H1 (cell line): Measurements from ENCODE around the gene BRCA2. TPM values are rescaled to one million over a fixed set of nuclear protein-coding genes. Genes with fewer than 3 reads are reported as not detected.

Experiments used
- CTCF ChIA-PET: fragments of 300-600 bp; sonication (Branson Sonifier 250); formaldehyde crosslinking; loops from one replicate; lab custom pipeline; 2021; ENCODE audit not compliant: partially characterized antibody; lab: Charles Lee
- POLR2A ChIA-PET: fragments of 300-600 bp; sonication (Branson Sonifier 250); formaldehyde crosslinking; loops from one replicate; lab custom pipeline; 2021; ENCODE audit warnings: inconsistent platforms; ENCODE audit not compliant: partially characterized antibody; lab: Charles Lee
- DNase-seq, 2 experiments: peaks; one replicate each; pipeline versions ENCODE4 v3.0.0 to v3.0.0-alpha.2; 2010 to 2022; ENCODE audit warnings: low spot score in 2 of 2, low read depth in 1 of 2, mixed read lengths in 1 of 2
- FAIRE-seq: peaks from 2 replicates; lab custom pipeline; 2011; peaks lifted over from hg19 to GRCh38; lab: Jason Lieb, UNC
- H2AFZ ChIP-seq: 2 replicates; pipeline ENCODE4 v1.8.1; 2012; ENCODE audit warnings: low read length, inconsistent platforms
- H2AK5ac ChIP-seq: 2 replicates; pipeline ENCODE4 v1.6.1; 2013; ENCODE audit warnings: low read depth, low read length
- H2BK120ac ChIP-seq: replicated peaks from 2 replicates; pipeline ENCODE3; 2013; ENCODE audit warnings: low read depth, low read length, inconsistent platforms
- H2BK12ac ChIP-seq: 2 replicates; pipeline ENCODE4 v1.6.1; 2013; ENCODE audit warnings: low read depth, low read length
- H2BK15ac ChIP-seq: 2 replicates; pipeline ENCODE4 v1.6.1; 2013; ENCODE audit warnings: low read length
- H2BK20ac ChIP-seq: 2 replicates; pipeline ENCODE4 v1.6.1; 2013; ENCODE audit warnings: low read length
- H2BK5ac ChIP-seq: 2 replicates; pipeline ENCODE4 v1.6.1; 2013; ENCODE audit warnings: low read depth, low read length
- H3K14ac ChIP-seq: 2 replicates; pipeline ENCODE4 v1.6.1; 2013; ENCODE audit warnings: inconsistent platforms; ENCODE audit not compliant: insufficient read length
- H3K18ac ChIP-seq: 2 replicates; pipeline ENCODE4 v1.6.1; 2013; ENCODE audit warnings: low read length; ENCODE audit errors: extremely low read depth
- H3K23ac ChIP-seq: 2 replicates; pipeline ENCODE4 v1.6.1; 2013; ENCODE audit warnings: inconsistent platforms; ENCODE audit not compliant: insufficient read length
- H3K23me2 ChIP-seq: 2 replicates; pipeline ENCODE4 v1.6.1; 2013; ENCODE audit warnings: low read depth, low read length
- H3K27ac ChIP-seq: 2 replicates; pipeline ENCODE4 v1.6.1; 2011; ENCODE audit warnings: low read depth, low read length, inconsistent platforms
- H3K27me3 ChIP-seq, 4 experiments: replicated peaks in 1 of 4; 1 replicate in 1 of 4; 2 replicates in 3 of 4; pipeline versions ENCODE4 v1.6.1 to v1.8.1; 2011 to 2013; ENCODE audit warnings: low read length in 3 of 4, mild to moderate bottlenecking in 3 of 4, inconsistent platforms in 2 of 4, mixed read lengths in 2 of 4, moderate library complexity in 1 of 4; ENCODE audit not compliant: control insufficient read depth in 3 of 4, insufficient read depth in 3 of 4; ENCODE audit errors: extremely low read depth in 1 of 4
- H3K36me3 ChIP-seq, 4 experiments: 2 replicates each; pipeline versions ENCODE4 v1.6.1 to v1.8.1; 2011 to 2013; ENCODE audit warnings: mild to moderate bottlenecking in 4 of 4, low read length in 3 of 4, moderate library complexity in 2 of 4, control low read depth in 1 of 4, inconsistent platforms in 1 of 4; ENCODE audit not compliant: insufficient read depth in 4 of 4, control insufficient read depth in 2 of 4
- H3K4ac ChIP-seq: replicated peaks from 2 replicates; pipeline ENCODE3; 2013; ENCODE audit warnings: low read length, low read depth, mixed read lengths, inconsistent platforms; ENCODE audit not compliant: insufficient read length
- H3K4me1 ChIP-seq, 4 experiments: replicated peaks in 1 of 4; 1 replicate in 1 of 4; 2 replicates in 3 of 4; pipeline versions ENCODE4 v1.6.1 to v1.8.1; 2011 to 2013; ENCODE audit warnings: low read length in 3 of 4, inconsistent platforms in 2 of 4, mixed read lengths in 1 of 4; ENCODE audit not compliant: insufficient read depth in 4 of 4, control insufficient read depth in 3 of 4
- H3K4me2 ChIP-seq, 2 experiments: 2 replicates each; pipeline versions ENCODE4 v1.6.1 to v1.8.1; 2011 to 2013; ENCODE audit warnings: low read depth in 2 of 2, low read length in 2 of 2, control low read depth in 1 of 2, inconsistent platforms in 1 of 2, mild to moderate bottlenecking in 1 of 2; ENCODE audit not compliant: insufficient read depth in 1 of 2
- H3K4me3 ChIP-seq, 4 experiments: fragments of 200-600, 300-600 bp in 1 of 4; sonication (generic), shearing (Covaris generic), sonication (Bioruptor Twin) in 1 of 4; 2 replicates each; pipeline versions ENCODE4 v1.5.1 to v1.8.1; 2011 to 2016; ENCODE audit warnings: low read length in 4 of 4, low read depth in 3 of 4, control low read depth in 2 of 4, inconsistent platforms in 2 of 4, mild to moderate bottlenecking in 2 of 4, mixed read lengths in 1 of 4, moderate library complexity in 1 of 4; ENCODE audit not compliant: insufficient read depth in 2 of 4; ENCODE audit errors: extremely low read depth in 1 of 4
- H3K56ac ChIP-seq: replicated peaks from 2 replicates; pipeline ENCODE3; 2013; ENCODE audit warnings: low read depth, mild to moderate bottlenecking, mixed read lengths, low read length, inconsistent platforms; ENCODE audit not compliant: insufficient read length
- H3K79me1 ChIP-seq: 2 replicates; pipeline ENCODE4 v1.6.1; 2013; ENCODE audit warnings: low read depth, low read length, control low read depth
- H3K79me2 ChIP-seq, 2 experiments: 2 replicates each; pipeline versions ENCODE4 v1.6.1 to v1.8.1; 2012 to 2013; ENCODE audit warnings: low read length in 2 of 2, mild to moderate bottlenecking in 2 of 2, inconsistent platforms in 1 of 2; ENCODE audit not compliant: insufficient read depth in 2 of 2, control insufficient read depth in 1 of 2
- H3K9ac ChIP-seq, 4 experiments: replicated peaks in 1 of 4; 1 replicate in 1 of 4; 2 replicates in 3 of 4; pipeline versions ENCODE4 v1.6.1 to v1.8.1; 2011 to 2013; ENCODE audit warnings: low read depth in 3 of 4, low read length in 3 of 4, control low read depth in 2 of 4, mild to moderate bottlenecking in 2 of 4, moderate library complexity in 2 of 4, inconsistent platforms in 1 of 4; ENCODE audit errors: extremely low read depth in 1 of 4
- H3K9me3 ChIP-seq, 2 experiments: 2 replicates each; pipeline versions ENCODE4 v1.6.1 to v1.8.1; 2012 to 2013; ENCODE audit warnings: mild to moderate bottlenecking in 2 of 2, moderate library complexity in 2 of 2, control low read depth in 1 of 2, inconsistent platforms in 1 of 2, low read depth in 1 of 2, low read length in 1 of 2, mixed read lengths in 1 of 2; ENCODE audit not compliant: insufficient read depth in 2 of 2
- H4K20me1 ChIP-seq, 2 experiments: replicated peaks in 1 of 2; 2 replicates each; pipeline versions ENCODE3 to v1.8.1; 2011 to 2013; ENCODE audit warnings: inconsistent platforms in 2 of 2, low read length in 2 of 2, mild to moderate bottlenecking in 1 of 2; ENCODE audit not compliant: insufficient read depth in 2 of 2, control insufficient read depth in 1 of 2
- H4K5ac ChIP-seq: 2 replicates; pipeline ENCODE4 v1.6.1; 2013; ENCODE audit warnings: low read length, low read depth, mixed read lengths, inconsistent platforms; ENCODE audit not compliant: insufficient read length
- H4K8ac ChIP-seq: 2 replicates; pipeline ENCODE4 v1.8.0; 2013; ENCODE audit warnings: mild to moderate bottlenecking, moderate library complexity, low read length, inconsistent platforms; ENCODE audit not compliant: insufficient read depth; ENCODE audit errors: extremely low read depth
- H4K91ac ChIP-seq: replicated peaks from 2 replicates; pipeline ENCODE3; 2013; ENCODE audit warnings: low read length, mixed read lengths, inconsistent platforms; ENCODE audit not compliant: insufficient read length
- KDM5A ChIP-seq: fragments of 200-600 bp; IDR thresholded peaks from 2 replicates; pipeline ENCODE4 v1.7.1; 2012; ENCODE audit warnings: mild to moderate bottlenecking, low read length, inconsistent platforms, mixed read lengths
- MAFK ChIP-seq: IDR thresholded peaks from 2 replicates; pipeline ENCODE4 v1.6.1; 2012; ENCODE audit warnings: low read depth, mild to moderate bottlenecking, improper control_type of control experiment, low read length
- NRF1 ChIP-seq: IDR thresholded peaks from 2 replicates; pipeline ENCODE4 v1.6.1; 2011; ENCODE audit warnings: mild to moderate bottlenecking, low read depth, low read length, improper control_type of control experiment
- POLR2A ChIP-seq, 2 experiments: IDR thresholded peaks; 1 replicate in 1 of 2; 2 replicates in 1 of 2; pipeline ENCODE4 v1.6.1; 2011; ENCODE audit warnings: low read depth in 2 of 2, low read length in 2 of 2, mild to moderate bottlenecking in 2 of 2; ENCODE audit errors: control extremely low read depth in 1 of 2
- POLR2AphosphoS5 ChIP-seq: IDR thresholded peaks from 2 replicates; pipeline ENCODE4 v1.6.1; 2011; ENCODE audit warnings: low read depth, low read length
- RAD21 ChIP-seq, 2 experiments: IDR thresholded peaks in 1 of 2; conservative IDR thresholded peaks in 1 of 2; 2 replicates each; pipeline ENCODE4 v1.6.1; 2011; ENCODE audit warnings: low read depth in 2 of 2, low read length in 2 of 2, improper control_type of control experiment in 1 of 2, inconsistent platforms in 1 of 2, mild to moderate bottlenecking in 1 of 2, moderate library complexity in 1 of 2
- SIN3A ChIP-seq, 2 experiments: IDR thresholded peaks in 1 of 2; conservative IDR thresholded peaks in 1 of 2; 2 replicates each; pipeline ENCODE4 v1.6.1; 2011 to 2012; ENCODE audit warnings: low read length in 2 of 2, improper control_type of control experiment in 1 of 2, low read depth in 1 of 2, mild to moderate bottlenecking in 1 of 2
- SRF ChIP-seq: IDR thresholded peaks from 2 replicates; pipeline ENCODE4 v1.6.1; 2011; ENCODE audit warnings: mild to moderate bottlenecking, low read depth, low read length, moderate library complexity
- TBP ChIP-seq: IDR thresholded peaks from 2 replicates; pipeline ENCODE4 v1.6.1; 2011; ENCODE audit warnings: low read depth, low read length, improper control_type of control experiment
- TCF12 ChIP-seq: IDR thresholded peaks from 2 replicates; pipeline ENCODE4 v1.6.1; 2011; ENCODE audit warnings: low read depth, mild to moderate bottlenecking, low read length
- TEAD4 ChIP-seq: IDR thresholded peaks from 2 replicates; pipeline ENCODE4 v1.6.1; 2012; ENCODE audit warnings: low read depth, low read length, inconsistent platforms, mixed read lengths
- WGBS, 2 experiments: shearing (Covaris generic) in 1 of 2; methylation state at CpG; one replicate each; pipeline versions ENCODE4 v1.1.6 to v1.1.7; 2013 to 2015; ENCODE audit warnings: low lambda C conversion rate in 2 of 2, mixed read lengths in 2 of 2, inconsistent platforms in 1 of 2, low coverage in 1 of 2, missing lambda C conversion rate in 1 of 2; ENCODE audit not compliant: insufficient replicate concordance in 2 of 2, insufficient coverage in 1 of 2, insufficient read length in 1 of 2; ENCODE audit errors: extremely low coverage in 1 of 2, missing lambda C conversion rate in 1 of 2; 5-methylcytosine and 5-hydroxymethylcytosine counted together
- polyA plus RNA-seq, 7 experiments: library from polyadenylated mRNA; depleted of rRNA in 3 of 7; stranded (reverse) in 5 of 7; unstranded in 2 of 7; fragments of >200 nt in 5 of 7; fragments of 200-250 nt in 2 of 7; gene quantifications; 1 replicate in 5 of 7; 2 replicates in 1 of 7; 4 replicates in 1 of 7; pipeline versions ENCODE4 v1.2.1 to v1.2.3, GENCODE V29; 2011 to 2013; ENCODE audit warnings: missing spikeins in 2 of 7, mixed read lengths in 2 of 7
- total RNA-seq: library from RNA; stranded (reverse); fragmentation: NEBNext Ultra II Directional; extraction: Animal tissue kit (Norgen Biotek cat#: 25700); gene quantifications from 2 replicates; pipeline ENCODE4 v1.2.1, GENCODE V29; 2021

The BRCA2 gene
- total and polyA plus RNA-seq, 2 of the 8 experiments (the other 6 are each of a cell fraction or from before 2014, with no cell fraction given): 4.2 to 24.9 TPM

- CTCF ChIA-PET: interaction anchor here (0.5 to 1.9 kb wide), 5 partner anchors 13 to 376 kb away, joined by 3 to 8 read pairs (median 3); no protein-coding TSS in a partner anchor
- peak within 1 kb of the TSS; percentile 89; the same call in 1 of the 2 replicates for H2AFZ ChIP-seq
- H3K27ac ChIP-seq: no peak within 1 kb of the TSS
- TF ChIP-seq TCF12 (no peak), RAD21 (IDR thresholded peaks at IDR 0.05 in 1 of 2, conservative IDR thresholded peaks at IDR 0.05 in 1 of 2; ENCODE audit: low read depth in 2 of 2, low read length in 2 of 2) (no peak), SRF (no peak), POLR2AphosphoS5 (no peak), TEAD4 (no peak), TBP (0 out of 2 replicates have a peak, but pooled peaks have one; percentile 24), NRF1 (no peak), KDM5A (no peak), POLR2A (IDR thresholded peaks at IDR 0.05; ENCODE audit: control extremely low read depth in 1 of 2, low read depth in 2 of 2, low read length in 2 of 2) (peak in 1 of 2 experiments; percentile 28; a peak in 1 of 3 replicates), MAFK (no peak), SIN3A (conservative IDR thresholded peaks at IDR 0.05 in 1 of 2, IDR thresholded peaks at IDR 0.05 in 1 of 2; ENCODE audit: low read depth in 1 of 2, low read length in 2 of 2) (0 out of 4 replicates have a peak, but pooled peaks of 1 of the 2 experiments have one; percentile 13)
Observed at GRCh38 chr13:32427852-32428580, 112.7 kb downstream of the BRCA2 start, which contains the start of gene N4BP2L1. TSS of gene N4BP2L1 (minus strand) at chr13:32428130. CDS start at chr13:32428082, 48 bp downstream.

More at GRCh38 chr13:32427852-32428580, 112.7 kb downstream of the BRCA2 start, which contains the start of gene N4BP2L1:
- Histone ChIP-seq H3K4ac (no peak within 1 kb of the TSS), H4K5ac (peak within 1 kb of the TSS; percentile 10), H3K23me2 (peaks cover 5% of the 10 kb centered on the region; the same call in 1 of the 2 replicates), H2AK5ac (no peak within 1 kb of the TSS), H3K14ac (no peak within 1 kb of the TSS), H3K27me3 (peaks cover 0 to 10% (median 6%) of the 10 kb centered on the region in 4 experiments; a peak in 5 of 7 replicates), H3K4me2 (peak within 1 kb of the TSS; percentile 77 to 94), H2BK5ac (no peak within 1 kb of the TSS), H2BK120ac (no peak within 1 kb of the TSS), H2BK12ac (0 out of 2 replicates have a peak within 1 kb of the TSS, but pooled peaks have one; percentile 52), H2BK20ac (no peak within 1 kb of the TSS), H2BK15ac (no peak within 1 kb of the TSS), H3K9me3 (no peaks in the 10 kb centered on the region), H3K79me2 (no peaks in the 10 kb centered on the region), H4K91ac (no peak within 1 kb of the TSS), H3K4me3 (peak within 1 kb of the TSS; percentile 61 to 84 (median 83)), H3K9ac (peak within 1 kb of the TSS; percentile 39 to 73 (median 60); a peak in 6 of 7 replicates), H3K56ac (no peak within 1 kb of the TSS), H3K18ac (peak within 1 kb of the TSS; percentile 57; the same call in 1 of the 2 replicates), H3K23ac (no peak within 1 kb of the TSS), H3K4me1 (peaks cover 4% of the 10 kb centered on the region in 4 experiments; a peak in 5 of 7 replicates), H3K36me3 (no peaks in the 10 kb centered on the region), H3K79me1 (no peaks in the 10 kb centered on the region; the same call in 1 of the 2 replicates), H4K8ac (peak within 1 kb of the TSS; percentile 81; the same call in 1 of the 2 replicates), H4K20me1 (peaks cover 0 to 2% of the 10 kb centered on the region in 2 experiments)
- FAIRE-seq: no peak
- WGBS, 2 experiments: 4% methylated on average over 32 of the region's 40 CpGs; no CpG with 5 or more reads in 1 of the 2 experiments
- POLR2A ChIA-PET: interaction anchor here (0.9 to 2.2 kb wide), 3 partner anchors 18 to 111 kb away, joined by 5 to 6 read pairs (median 6); partner anchors contain the start of gene N4BP2L2
- peak in 1 of 2 experiments; percentile 76 for DNase-seq
